HG03460 (cell line): ENCODE data around the gene GPN1.
"Not testable (repeated sequence)": the region's sequence is repeated elsewhere in the genome, so short reads cannot be mapped to it uniquely, and the experiment has no call there.

Source experiments
- ATAC-seq: cut with Tn5 transposase; IDR thresholded peaks from one replicate; pipeline ENCODE4 v1.9.1; 2021; ENCODE audit not compliant: unreplicated experiment

Gene GPN1

DNA sequence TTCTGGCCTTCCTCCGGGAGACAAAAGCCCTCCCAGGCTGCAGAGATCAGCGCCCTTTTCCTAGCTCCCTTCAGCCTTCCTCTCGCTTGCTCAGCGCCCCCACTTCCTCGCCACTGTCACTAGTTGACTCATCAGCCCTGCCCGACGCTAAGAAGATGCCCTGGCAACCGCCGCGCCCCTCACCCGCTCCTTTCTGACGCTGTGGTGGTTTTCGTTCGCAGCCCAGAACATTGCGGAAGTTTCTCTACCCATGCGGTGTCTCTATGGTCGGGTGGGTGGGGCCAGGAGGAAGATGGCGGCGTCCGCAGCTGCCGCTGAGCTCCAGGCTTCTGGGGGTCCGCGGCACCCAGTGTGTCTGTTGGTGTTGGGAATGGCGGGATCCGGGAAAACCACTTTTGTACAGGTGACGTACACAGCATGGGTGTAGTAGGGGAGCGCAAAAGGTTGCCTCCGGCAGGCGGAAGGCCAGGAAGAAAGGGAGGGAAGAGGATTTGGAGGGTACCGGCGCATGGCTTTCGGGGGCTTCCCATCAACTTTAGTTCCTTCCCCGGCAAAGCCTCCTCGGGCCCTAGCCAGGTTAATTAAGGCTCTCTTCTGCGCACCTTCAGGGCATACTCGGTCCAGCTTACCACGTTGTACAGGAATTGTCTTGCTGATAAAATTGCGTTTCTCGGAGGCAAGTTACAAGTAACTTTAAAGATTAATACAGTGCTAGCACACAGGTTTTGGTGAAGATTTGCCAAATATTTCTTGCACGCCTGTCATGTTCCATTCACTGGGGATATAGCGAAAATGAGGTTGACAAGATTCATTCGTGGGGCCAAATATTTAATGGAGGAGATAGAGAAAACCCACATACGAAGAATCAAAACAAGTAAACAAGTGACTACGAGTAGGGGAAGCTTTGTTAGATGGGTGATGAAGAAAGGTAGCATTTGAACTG is at the start of gene GPN1, which contains the start of gene CCDC121:
Gene GPN1 (plus strand): TSS at position 284 of the 943 bp plus-strand sequence. CDS start 9 bp downstream, at position 293.
Gene CCDC121 (minus strand): TSS at position 246 of the 943 bp plus-strand sequence. CDS start 1,213 bp downstream, outside the sequence.
- peak; percentile 98 for ATAC-seq

DNA sequence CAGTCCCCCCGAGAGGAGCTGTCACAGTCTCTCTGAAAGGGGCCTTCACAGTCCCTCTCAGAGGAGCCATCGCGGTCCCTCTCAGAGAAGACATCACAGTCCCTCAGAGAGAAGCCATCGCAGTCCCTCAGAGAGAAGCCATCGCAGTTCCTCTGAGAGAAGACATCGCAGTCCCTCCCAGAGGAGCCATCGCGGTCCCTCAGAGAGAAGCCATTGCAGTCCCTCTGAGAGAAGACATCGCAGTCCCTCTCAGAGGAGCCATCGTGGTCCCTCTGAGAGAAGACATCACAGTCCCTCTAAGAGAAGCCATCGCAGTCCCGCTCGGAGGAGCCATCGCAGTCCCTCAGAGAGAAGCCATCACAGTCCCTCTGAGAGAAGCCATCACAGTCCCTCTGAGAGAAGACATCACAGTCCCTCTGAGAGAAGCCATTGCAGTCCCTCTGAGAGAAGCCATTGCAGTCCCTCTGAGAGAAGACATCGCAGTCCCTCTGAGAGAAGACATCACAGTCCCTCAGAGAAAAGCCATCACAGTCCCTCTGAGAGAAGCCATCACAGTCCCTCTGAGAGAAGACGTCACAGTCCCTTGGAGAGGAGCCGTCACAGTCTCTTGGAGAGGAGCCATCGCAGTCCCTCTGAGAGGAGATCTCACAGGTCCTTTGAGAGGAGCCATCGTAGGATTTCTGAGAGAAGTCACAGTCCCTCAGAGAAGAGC is 47.3 kb upstream of the GPN1 start:
- no peak for ATAC-seq

GRCh38 chr2:27582129-27582694 is 46.6 kb upstream of the GPN1 start:
- ATAC-seq, result no peak

DNA sequence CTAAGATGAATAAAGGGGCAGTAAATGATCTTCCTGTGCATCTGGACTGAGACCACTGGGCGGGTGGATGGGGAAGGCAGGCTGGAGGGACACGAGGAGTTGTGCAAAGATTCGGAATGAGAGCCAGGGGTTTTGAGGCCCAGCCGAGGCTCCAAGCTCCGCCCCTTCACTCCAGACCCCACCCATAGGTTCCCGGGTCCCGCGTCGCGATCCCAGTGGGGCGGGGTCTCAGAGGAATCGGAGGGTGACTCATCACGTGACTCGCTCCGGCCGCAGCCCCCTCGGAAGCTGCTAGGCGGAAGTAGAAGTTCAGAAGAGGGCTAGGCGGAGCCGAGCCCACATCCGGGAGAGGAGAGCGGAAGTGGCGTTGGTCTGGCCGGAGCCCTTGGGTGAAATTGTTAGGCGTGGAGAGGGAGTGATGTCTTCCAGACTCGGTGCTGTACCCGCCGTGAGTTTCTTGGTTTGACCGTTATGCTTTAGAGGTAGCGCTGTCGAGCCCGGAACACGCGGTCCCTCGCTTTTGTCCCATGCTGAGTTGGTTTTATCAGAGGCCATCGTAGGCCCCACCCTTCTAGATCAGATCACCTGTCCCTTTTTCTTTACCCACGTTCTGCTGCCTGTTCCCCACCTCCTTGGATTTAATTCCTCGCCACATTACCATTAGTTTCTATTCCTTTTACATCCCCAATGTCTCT is 46.0 kb upstream of the GPN1 start, which contains the start of gene ZNF512:
Gene ZNF512 (plus strand): TSS at position 348 of the 695 bp plus-strand sequence. CDS start 71 bp downstream, at position 419.
- peak; percentile 88 for ATAC-seq

DNA sequence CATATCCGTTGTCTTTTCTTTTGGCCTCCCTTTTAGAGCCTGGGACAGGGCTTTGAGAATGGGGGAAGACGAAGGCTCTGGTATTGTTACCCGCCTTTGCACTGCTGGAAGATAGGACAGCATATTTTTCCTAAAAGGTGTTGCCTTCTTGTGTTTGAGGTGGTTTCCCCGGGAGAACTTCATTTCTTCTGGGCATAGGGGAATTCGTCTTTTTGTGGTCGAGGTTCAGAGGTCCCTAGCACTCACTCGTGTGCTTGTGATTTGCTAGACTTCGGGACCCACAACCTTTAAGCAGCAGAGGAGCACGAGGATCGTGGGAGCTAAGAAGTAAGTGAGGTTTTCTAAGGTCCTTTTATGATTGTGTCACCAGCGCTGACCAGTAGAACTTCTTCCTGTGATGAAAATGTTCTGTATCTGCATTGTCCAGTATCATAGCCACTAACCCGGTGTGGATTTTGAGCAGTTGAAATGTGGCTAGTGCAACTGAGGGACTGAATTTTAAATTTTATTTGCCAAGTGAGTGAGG is 45.4 kb upstream of the GPN1 start:
- no peak for ATAC-seq

- no peak for ATAC-seq
Measured at GRCh38 chr2:27584597-27584996, 44.3 kb upstream of the GPN1 start.

- ATAC-seq, result no peak
Measured at GRCh38 chr2:27587025-27587424, 41.8 kb upstream of the GPN1 start.

DNA sequence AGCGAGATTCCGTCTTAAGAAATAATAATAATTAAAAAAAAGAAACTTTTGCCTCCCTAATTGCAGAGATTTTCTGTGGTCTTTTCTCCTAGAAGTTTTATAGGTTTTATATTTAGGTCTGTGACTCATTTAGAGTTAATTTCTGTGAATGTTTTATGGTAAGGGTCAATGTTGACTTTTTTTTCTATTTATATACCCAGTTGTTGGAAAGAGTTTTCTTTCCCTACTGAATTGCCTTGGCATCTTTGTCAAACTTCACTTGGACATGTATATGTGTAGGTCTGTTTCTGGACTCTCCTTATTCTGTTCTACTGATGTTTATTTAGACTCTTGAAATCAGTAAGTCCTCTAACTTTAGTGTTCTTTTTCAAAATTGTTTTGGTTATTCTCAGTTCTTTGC is 40.5 kb upstream of the GPN1 start:
- no peak for ATAC-seq

DNA sequence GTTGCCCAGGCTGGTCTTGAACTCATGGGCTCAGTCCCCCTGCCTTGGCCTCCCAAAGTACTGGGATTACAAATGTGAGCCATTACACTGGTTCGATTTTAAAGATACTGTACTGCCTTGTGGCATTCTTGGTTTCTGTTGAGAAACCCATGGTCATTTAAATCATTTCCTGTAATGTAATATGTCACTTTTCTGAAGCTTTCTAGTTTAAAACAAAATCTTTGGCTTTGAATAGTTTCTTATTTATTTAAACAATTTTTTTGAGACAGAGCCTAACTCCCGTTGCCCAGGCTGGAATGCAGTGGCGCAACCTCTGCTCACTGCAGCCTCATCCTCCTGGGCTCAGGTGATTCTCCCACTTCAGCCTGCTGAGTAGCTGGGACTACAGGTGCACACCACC is 37.1 kb upstream of the GPN1 start:
- no peak for ATAC-seq

- ATAC-seq, result no peak
Measured at GRCh38 chr2:27593240-27593639, 35.6 kb upstream of the GPN1 start.

- not testable (repeated sequence) for ATAC-seq
Measured at GRCh38 chr2:27594020-27594703, 34.7 kb upstream of the GPN1 start.

DNA sequence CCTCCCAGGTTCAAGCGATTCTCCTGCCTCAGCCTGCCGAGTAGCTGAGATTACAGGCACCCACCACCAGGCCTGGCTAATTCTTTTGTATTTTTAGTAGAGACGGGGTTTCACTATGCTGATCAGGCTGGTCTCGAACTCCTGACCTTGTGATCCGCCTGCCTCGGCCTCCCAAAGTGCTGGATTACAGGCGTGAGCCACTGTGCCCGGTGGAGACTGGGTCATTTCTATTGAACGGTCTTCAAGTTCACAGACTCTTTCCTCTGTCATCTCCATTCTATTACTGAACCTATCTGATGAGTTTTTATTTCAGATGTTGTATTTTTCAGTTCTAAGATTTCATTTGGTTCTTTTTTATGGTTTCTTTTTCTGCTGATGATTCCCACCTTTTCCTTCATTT is 33.4 kb upstream of the GPN1 start:
- ATAC-seq, result not testable (repeated sequence)

DNA sequence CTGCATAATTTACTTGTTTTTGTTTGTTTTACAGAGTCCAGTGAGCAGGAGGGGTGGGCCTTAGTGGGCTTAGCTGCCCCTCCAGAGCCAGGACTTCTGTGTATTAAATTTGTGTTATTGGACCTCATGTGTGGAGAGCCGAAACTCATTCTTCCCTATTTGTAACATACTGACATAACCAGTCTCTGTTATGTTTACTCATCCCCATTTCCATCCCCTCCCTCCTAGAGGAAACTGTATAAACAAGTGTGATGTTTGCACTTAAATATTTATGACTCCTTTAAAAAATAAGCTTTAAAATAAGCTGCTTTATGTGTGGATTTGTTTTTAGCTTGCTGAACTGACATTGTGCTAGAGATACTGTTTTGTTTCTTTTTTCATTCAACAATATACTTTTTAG is 32.2 kb upstream of the GPN1 start:
- no peak for ATAC-seq

DNA sequence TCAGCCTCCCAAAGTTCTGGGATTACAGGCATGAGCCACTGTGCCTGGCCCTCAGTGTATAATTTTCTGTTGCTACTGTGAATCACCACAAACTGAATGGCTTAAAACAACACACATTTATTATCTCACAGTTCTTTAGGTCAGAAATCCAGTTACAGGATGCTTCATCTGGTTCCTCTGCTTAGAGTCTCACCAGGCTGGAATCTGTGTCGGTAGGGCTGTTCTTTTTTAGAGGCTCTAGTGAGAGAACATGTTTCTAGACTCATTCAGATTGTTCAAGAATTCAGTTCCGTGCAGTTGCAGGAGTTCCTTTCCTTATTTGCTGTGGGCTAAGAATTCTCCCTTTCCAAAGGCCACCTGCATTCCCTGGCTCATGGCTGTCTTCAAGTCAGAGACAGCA is 22.2 kb upstream of the GPN1 start:
- no peak for ATAC-seq

DNA sequence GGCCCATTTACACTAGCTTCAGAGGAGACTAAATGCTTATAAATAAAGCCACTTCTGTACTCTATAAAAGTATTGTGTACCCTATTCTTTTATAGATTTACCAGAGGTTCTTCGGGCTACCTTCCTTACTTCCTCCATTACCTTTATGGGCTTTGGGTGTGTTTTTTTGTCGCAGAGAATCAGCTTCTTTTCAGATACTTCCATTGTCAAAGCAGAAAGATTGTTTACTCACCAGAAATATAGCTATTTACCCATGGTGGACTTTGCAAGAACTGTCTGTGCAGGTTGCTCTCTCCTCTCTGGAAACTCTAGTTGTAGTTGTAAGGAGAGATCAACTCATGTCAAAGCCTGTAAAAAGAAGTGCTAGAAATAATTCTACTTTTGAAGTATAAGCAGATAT is 14.9 kb upstream of the GPN1 start:
- no peak for ATAC-seq

DNA sequence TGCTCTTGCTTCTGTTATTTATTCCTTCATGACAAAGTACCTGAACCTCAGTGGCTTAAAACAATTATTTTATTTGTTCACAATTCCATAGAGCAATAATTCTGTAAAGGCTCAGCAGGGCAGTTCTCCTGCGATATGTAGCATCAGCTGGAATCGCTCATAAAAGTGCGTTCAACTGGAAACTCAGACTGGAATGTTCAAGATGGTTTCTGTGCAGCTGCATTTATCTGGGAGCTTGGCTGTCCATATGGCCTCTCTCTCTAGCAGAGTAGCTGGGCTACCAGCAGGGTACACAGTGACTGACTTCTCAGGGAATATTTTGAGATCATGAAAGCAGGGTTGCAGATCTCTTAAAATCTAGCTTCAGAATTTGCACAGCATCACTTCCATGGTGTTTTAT is 13.5 kb upstream of the GPN1 start:
- no peak for ATAC-seq

DNA sequence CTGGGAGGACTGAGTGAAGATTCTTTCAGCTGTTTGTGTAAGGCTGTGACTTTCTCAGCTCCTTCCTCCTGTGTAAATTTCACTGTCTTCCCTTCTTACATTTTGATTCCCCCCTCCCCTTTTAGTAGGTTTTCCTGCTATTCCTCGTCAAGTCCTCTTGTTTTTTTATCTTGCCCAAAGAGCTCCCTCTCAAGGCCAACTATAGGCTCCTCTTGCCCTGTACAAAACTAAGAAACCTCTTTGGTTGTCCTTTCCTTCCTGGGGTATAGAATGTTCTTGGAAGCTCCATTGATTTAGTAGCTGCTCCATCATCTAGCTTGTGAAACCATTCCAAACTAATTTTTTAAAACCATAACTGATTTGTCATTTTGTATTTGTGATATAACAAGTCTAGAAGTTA is 7.3 kb upstream of the GPN1 start:
- no peak for ATAC-seq

- no peak for ATAC-seq
Measured at GRCh38 chr2:27622921-27623384, 5.9 kb upstream of the GPN1 start.

GRCh38 chr2:27624943-27625342 is 3.9 kb upstream of the GPN1 start:
- no peak for ATAC-seq

DNA sequence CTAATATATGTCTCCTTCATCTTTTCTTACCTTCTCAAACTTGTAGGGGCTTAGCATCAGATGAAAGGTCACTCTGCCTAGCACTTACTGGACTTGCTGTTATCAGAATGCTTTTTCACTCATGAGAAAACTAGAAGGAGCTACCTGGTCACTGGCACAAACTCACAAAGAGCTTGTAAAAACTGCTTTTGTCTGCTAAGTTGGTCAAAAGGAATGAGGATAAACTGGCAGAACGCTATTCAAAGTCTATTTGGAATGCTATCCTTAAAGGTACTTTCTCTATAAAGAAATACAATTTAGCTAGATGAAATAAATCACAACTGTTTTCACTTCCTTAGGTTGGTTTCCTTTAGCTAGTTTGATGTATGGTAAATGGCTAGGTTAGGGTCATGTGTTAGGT is 2.5 kb upstream of the GPN1 start:
- not testable (repeated sequence) for ATAC-seq
